ENCODE measurements around the gene DGKI.

The DGKI gene

GRCh38 chr7:137870078-137870477 is 23.3 kb upstream of the DGKI start:
- Histone ChIP-seq H3K27ac (no peak overlapping the region), H3K4me1 (ENCODE audit: control insufficient read depth in 1 of 2, insufficient read depth in 1 of 2, low read depth in 1 of 2, low read length in 1 of 2) (peaks cover 4 to 11% of the 10 kb centered on the region in 2 experiments), H3K9me3 (no peaks in the 10 kb centered on the region), H3K4me3 (ENCODE audit: low read depth in 1 of 2, low read length in 1 of 2) (no peak overlapping the region), H3K27me3 (no peaks in the 10 kb centered on the region), H3K36me3 (peaks cover 7% of the 10 kb centered on the region)
- TF ChIP-seq CTCF (IDR thresholded peaks at IDR 0.05) = no peak

DNA sequence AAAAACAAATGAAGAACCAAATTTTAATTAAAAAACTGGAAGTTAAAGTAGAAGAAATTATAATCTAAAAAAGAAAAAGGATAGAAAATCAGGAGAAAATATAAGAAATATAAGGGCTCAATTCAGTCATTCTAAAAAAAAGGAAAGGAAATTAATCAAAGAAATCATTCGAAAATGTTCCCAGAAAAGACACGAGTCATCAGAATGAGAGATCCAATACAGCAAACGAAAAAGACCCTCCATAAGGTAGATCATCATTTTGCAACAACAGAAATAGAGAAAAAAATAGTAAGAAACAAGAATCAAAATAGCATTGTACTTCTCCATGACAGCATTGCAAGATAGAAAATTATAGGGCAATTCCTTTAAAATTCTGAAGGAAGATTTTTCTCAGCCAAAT is 22.5 kb upstream of the DGKI start:
- no peak overlapping the region for H3K27ac ChIP-seq
- peaks cover 4 to 6% of the 10 kb centered on the region in 2 experiments for H3K4me1 ChIP-seq (ENCODE audit: control insufficient read depth in 1 of 2, insufficient read depth in 1 of 2, low read depth in 1 of 2, low read length in 1 of 2)
- TF ChIP-seq CTCF (IDR thresholded peaks at IDR 0.05) = no peak
- no peak overlapping the region for H3K4me3 ChIP-seq (ENCODE audit: low read depth in 1 of 2, low read length in 1 of 2)
- no peaks in the 10 kb centered on the region for H3K27me3 ChIP-seq
- peaks cover 7% of the 10 kb centered on the region for H3K36me3 ChIP-seq
- H3K9me3 ChIP-seq = no peaks in the 10 kb centered on the region

GRCh38 chr7:137867289-137867688 is 20.5 kb upstream of the DGKI start:
- Histone ChIP-seq H3K27me3 (no peaks in the 10 kb centered on the region), H3K36me3 (peaks cover 7% of the 10 kb centered on the region), H3K27ac (no peak overlapping the region), H3K9me3 (no peaks in the 10 kb centered on the region), H3K4me1 (ENCODE audit: control insufficient read depth in 1 of 2, insufficient read depth in 1 of 2, low read depth in 1 of 2, low read length in 1 of 2) (peaks cover under 1 to 3% of the 10 kb centered on the region in 2 experiments), H3K4me3 (ENCODE audit: low read depth in 1 of 2, low read length in 1 of 2) (no peak overlapping the region)
- no peak for TF ChIP-seq CTCF (IDR thresholded peaks at IDR 0.05)

- no peaks in the 10 kb centered on the region for H3K9me3 ChIP-seq
- peaks cover 7% of the 10 kb centered on the region for H3K36me3 ChIP-seq
- no peaks in the 10 kb centered on the region for H3K4me1 ChIP-seq (ENCODE audit: control insufficient read depth in 1 of 2, insufficient read depth in 1 of 2, low read depth in 1 of 2, low read length in 1 of 2)
- no peak for TF ChIP-seq CTCF (IDR thresholded peaks at IDR 0.05)
- no peaks in the 10 kb centered on the region for H3K27me3 ChIP-seq
- H3K4me3 ChIP-seq (ENCODE audit: low read depth in 1 of 2, low read length in 1 of 2) = no peak overlapping the region
- no peak overlapping the region for H3K27ac ChIP-seq
Observed at GRCh38 chr7:137865764-137866163, 19.0 kb upstream of the DGKI start.

- Histone ChIP-seq H3K27ac (no peak overlapping the region), H3K36me3 (peaks cover 7% of the 10 kb centered on the region), H3K9me3 (no peaks in the 10 kb centered on the region), H3K4me3 (ENCODE audit: low read depth in 1 of 2, low read length in 1 of 2) (no peak overlapping the region), H3K4me1 (ENCODE audit: control insufficient read depth in 1 of 2, insufficient read depth in 1 of 2, low read depth in 1 of 2, low read length in 1 of 2) (peaks cover 0 to 4% of the 10 kb centered on the region in 2 experiments), H3K27me3 (no peaks in the 10 kb centered on the region)
- no peak for TF ChIP-seq CTCF (IDR thresholded peaks at IDR 0.05)
Observed at GRCh38 chr7:137862964-137863363, 16.2 kb upstream of the DGKI start.

DNA sequence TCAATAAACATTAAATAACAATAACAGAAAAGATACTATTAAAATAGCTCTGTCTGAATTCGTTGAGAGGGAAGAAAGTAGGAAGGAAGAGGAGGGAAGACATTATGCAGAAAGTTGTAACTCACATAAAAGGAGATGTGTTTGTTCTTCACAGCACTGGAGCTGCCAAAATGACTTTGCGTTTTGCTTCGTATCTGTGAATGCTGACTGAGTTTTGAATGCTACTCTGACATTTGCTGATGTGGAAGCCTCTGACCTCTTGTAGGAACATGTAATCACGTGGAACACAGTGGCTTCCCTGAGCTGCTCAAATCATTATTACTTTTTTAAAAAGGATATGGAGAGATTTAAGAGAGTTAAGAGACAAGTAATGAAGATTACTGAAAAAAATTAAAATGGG is 15.6 kb upstream of the DGKI start:
- peaks cover 3% of the 10 kb centered on the region for H3K36me3 ChIP-seq
- no peaks in the 10 kb centered on the region for H3K9me3 ChIP-seq
- no peak overlapping the region for H3K4me3 ChIP-seq (ENCODE audit: low read depth in 1 of 2, low read length in 1 of 2)
- H3K4me1 ChIP-seq (ENCODE audit: control insufficient read depth in 1 of 2, insufficient read depth in 1 of 2, low read depth in 1 of 2, low read length in 1 of 2) = peaks cover 0 to 4% of the 10 kb centered on the region in 2 experiments
- TF ChIP-seq CTCF (IDR thresholded peaks at IDR 0.05) = no peak
- no peaks in the 10 kb centered on the region for H3K27me3 ChIP-seq
- no peak overlapping the region for H3K27ac ChIP-seq
